ENCODE results near the gene MANSC1. TPM values are rescaled to one million over a fixed set of nuclear protein-coding genes. Genes with fewer than 3 reads are reported as not detected.
"Not testable (repeated sequence)": the region's sequence is repeated elsewhere in the genome, so short reads cannot be mapped to it uniquely, and the experiment has no call there.

MANSC1 gene
- total RNA-seq, 4 donors from 2014 or later = 5.1 to 34.4 (median 16.9) TPM

DNA sequence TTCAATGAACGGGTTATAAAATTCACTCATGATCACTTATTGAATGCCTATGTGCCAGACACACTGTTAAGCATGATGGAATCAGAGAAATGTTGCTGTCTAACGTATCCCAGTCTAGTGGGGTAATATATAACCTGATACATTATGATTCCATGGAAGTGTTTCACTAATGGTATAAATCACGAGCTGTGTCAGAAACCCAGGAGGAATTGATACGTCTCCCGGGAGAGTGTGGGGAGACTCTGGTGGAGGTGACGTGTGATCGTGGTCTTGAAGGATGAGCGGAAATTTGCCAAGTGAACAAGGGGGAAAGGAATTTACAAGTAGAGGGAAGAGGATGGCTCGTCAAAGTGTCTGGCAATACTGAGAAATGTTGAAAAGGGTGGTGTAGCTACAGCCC is 26.5 kb downstream of the MANSC1 start:
- H3K9me3 ChIP-seq = no peaks in the 10 kb centered on the region
- H3K27me3 ChIP-seq = no peaks in the 10 kb centered on the region
- intact Hi-C loops (cut with DNase I; ENCODE audit: low total_unique reads) = loop anchor here (5.0 kb wide), 1 partner anchor 56 kb away; the partner anchor contains the start of gene LRP6
- peak overlapping the region; percentile 19 to 29 for H3K27ac ChIP-seq
- no peaks in the 10 kb centered on the region for H3K4me1 ChIP-seq
- H3K4me3 ChIP-seq = no peak overlapping the region
- no peak for DNase-seq
- TF ChIP-seq POLR2A (IDR thresholded peaks at IDR 0.05) = no peak
- TF ChIP-seq, protein P1, sequence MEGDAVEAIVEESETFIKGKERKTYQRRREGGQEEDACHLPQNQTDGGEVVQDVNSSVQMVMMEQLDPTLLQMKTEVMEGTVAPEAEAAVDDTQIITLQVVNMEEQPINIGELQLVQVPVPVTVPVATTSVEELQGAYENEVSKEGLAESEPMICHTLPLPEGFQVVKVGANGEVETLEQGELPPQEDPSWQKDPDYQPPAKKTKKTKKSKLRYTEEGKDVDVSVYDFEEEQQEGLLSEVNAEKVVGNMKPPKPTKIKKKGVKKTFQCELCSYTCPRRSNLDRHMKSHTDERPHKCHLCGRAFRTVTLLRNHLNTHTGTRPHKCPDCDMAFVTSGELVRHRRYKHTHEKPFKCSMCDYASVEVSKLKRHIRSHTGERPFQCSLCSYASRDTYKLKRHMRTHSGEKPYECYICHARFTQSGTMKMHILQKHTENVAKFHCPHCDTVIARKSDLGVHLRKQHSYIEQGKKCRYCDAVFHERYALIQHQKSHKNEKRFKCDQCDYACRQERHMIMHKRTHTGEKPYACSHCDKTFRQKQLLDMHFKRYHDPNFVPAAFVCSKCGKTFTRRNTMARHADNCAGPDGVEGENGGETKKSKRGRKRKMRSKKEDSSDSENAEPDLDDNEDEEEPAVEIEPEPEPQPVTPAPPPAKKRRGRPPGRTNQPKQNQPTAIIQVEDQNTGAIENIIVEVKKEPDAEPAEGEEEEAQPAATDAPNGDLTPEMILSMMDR (IDR thresholded peaks at IDR 0.05) = no peak
- H3K36me3 ChIP-seq = no peaks in the 10 kb centered on the region

DNA sequence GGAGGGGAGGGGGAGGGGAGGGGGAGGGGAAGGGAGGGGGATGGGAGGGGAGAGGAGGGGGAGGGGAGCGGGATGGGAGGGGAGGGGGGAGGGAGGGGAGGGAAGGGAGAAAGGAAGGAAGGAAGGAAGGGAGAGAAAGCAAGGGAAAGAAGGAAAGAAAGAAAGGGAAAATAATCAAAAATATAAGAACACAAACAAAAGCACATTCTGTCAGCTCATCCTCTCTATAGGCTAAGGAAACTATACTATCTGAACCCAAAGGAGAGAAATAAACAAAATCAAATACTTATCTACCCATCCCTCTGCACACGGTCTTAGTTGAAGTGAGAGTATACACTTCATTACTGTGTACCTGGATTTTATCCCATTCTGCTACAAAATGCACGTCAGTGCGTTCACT is 26.9 kb downstream of the MANSC1 start:
- no peaks in the 10 kb centered on the region for H3K9me3 ChIP-seq
- no peak overlapping the region for H3K4me3 ChIP-seq
- no peak for DNase-seq
- intact Hi-C loops (cut with DNase I; ENCODE audit: low total_unique reads) = loop anchor here (5.0 kb wide), 1 partner anchor 56 kb away; the partner anchor contains the start of gene LRP6
- no peaks in the 10 kb centered on the region for H3K4me1 ChIP-seq
- no peaks in the 10 kb centered on the region for H3K36me3 ChIP-seq
- peak overlapping the region; percentile 19 to 29 for H3K27ac ChIP-seq
- no peaks in the 10 kb centered on the region for H3K27me3 ChIP-seq
- TF ChIP-seq, protein P1 (IDR thresholded peaks at IDR 0.05) = no peak
- no peak for TF ChIP-seq POLR2A (IDR thresholded peaks at IDR 0.05)

DNA sequence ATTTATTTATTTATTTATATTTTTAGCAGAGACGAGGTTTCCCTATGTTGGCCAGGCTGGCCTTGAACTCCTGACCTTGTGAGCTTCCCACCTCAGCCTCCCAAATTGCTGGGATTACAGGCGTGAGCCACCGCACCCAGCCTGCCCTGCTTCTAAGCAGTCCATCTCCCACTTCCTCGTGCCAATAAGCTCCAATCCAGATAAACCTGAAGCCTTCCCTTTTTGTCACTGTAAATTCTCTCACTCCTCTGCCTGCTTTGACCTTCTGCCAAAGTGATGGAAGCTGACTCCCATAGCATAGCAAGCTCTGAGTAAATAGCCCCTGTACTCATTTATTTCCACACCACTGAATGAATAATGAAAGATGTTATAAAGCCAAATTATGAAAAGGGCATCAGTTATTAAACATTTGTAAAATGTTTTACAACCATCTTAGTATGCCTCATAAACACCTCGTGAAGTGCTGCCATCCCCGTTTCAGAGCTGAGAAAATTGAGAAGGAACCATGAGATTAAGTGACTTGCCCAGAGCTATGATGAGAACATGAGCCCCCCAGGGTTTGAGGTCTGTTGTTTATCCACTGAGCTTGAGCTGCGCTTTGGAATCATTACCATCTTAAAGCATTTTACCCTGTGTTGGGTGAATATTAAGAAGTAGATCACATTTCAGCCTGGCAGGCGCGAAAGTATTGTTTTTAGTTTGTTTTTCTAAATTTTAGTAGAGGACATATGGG is 30.4 kb downstream of the MANSC1 start:
- H3K4me1 ChIP-seq = no peaks in the 10 kb centered on the region
- H3K27ac ChIP-seq = peak overlapping the region; percentile 84 to 87
- peak overlapping the region in 1 of 2 donors; percentile 12 for H3K4me3 ChIP-seq
- no peaks in the 10 kb centered on the region for H3K27me3 ChIP-seq
- no peak for TF ChIP-seq POLR2A (IDR thresholded peaks at IDR 0.05)
- TF ChIP-seq, protein P1 (IDR thresholded peaks at IDR 0.05) = no peak
- intact Hi-C loops (cut with DNase I; ENCODE audit: low total_unique reads) = loop anchor here (5.0 kb wide), 1 partner anchor 52 kb away; the partner anchor contains the start of gene LRP6
- H3K9me3 ChIP-seq = no peaks in the 10 kb centered on the region
- no peaks in the 10 kb centered on the region for H3K36me3 ChIP-seq
- DNase-seq = peak; percentile 30 to 57

DNA sequence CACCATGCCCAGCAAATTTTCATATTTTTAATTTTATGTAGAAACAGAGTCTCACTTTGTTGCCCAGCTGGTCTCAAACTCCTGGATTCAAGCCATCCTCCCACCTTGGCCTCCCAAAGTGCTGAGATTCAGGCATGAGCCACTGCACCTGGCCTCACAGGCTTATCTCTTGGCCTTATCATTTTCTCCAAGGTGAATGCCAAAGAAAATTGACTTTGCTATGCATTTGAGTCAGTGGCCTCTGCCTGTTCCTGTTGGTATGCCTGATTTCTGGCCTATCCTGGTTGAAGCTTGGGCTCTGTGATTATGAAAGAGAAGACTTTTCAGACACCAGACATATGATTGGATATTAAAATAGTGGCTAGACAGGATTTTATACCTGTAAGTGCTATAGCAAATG is 34.2 kb downstream of the MANSC1 start:
- no peaks in the 10 kb centered on the region for H3K27me3 ChIP-seq

DNA sequence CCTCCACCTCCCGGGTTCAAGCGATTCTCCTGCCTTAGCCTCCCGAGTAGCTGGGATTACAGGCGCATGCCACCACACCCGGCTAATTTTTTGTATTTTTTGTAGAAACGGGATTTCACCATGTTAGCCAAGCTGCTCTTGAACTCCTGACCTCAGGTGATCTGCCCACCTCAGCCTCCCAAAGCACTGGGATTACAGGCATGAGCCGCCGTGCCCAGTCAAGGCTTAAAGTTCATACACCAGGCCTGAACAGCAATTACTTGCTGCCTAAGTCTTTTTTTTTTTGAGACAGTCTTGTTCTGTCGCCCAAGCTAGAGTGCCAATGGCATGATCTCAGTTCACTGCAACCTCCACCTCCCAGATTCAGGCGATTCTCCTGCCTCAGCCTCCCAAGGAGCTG is 39.3 kb downstream of the MANSC1 start:
- H3K4me3 ChIP-seq; DNase-seq; H3K27ac ChIP-seq; H3K27me3 ChIP-seq; intact Hi-C loops (cut with DNase I; ENCODE audit: low total_unique reads); H3K36me3 ChIP-seq; H3K9me3 ChIP-seq; H3K4me1 ChIP-seq: not testable (repeated sequence)

More for the DNA sequence above, 34.2 kb downstream of the MANSC1 start:
- no peaks in the 10 kb centered on the region for H3K4me1 ChIP-seq
- no peaks in the 10 kb centered on the region for H3K9me3 ChIP-seq
- TF ChIP-seq, protein P1 (IDR thresholded peaks at IDR 0.05) = no peak
- no peak for TF ChIP-seq POLR2A (IDR thresholded peaks at IDR 0.05)
- no peak for DNase-seq
- H3K4me3 ChIP-seq = no peak overlapping the region
- H3K36me3 ChIP-seq = no peaks in the 10 kb centered on the region
- H3K27ac ChIP-seq = no peak overlapping the region
- intact Hi-C loops (cut with DNase I; ENCODE audit: low total_unique reads) = no loop called here

Measured in uterus (tissue), 4 donors.